GM12864 (cell line): ENCODE data around the gene DHRS1.
A peak's percentile ranks its signal among the peaks of the same experiment; 100 is the strongest.
"Not testable (repeated sequence)": the region's sequence is repeated elsewhere in the genome, so short reads cannot be mapped to it uniquely, and the experiment has no call there.

Experiments used
- DNase-seq: peaks from one replicate; pipeline ENCODE4 v3.0.0-alpha.2; 2011; ENCODE audit warnings: low read depth
- H3K4me3 ChIP-seq: 2 replicates; pipeline ENCODE4 v1.5.1; 2011; ENCODE audit warnings: mild to moderate bottlenecking, low read depth, low read length, control low read depth
- TF ChIP-seq, protein P1 (sequence below): IDR thresholded peaks from 2 replicates; pipeline ENCODE4 v1.5.1; 2011; ENCODE audit warnings: low read depth, mild to moderate bottlenecking, moderate library complexity, low read length, control low read depth, inconsistent platforms; ENCODE audit errors: missing control alignments

DHRS1 gene

DNA sequence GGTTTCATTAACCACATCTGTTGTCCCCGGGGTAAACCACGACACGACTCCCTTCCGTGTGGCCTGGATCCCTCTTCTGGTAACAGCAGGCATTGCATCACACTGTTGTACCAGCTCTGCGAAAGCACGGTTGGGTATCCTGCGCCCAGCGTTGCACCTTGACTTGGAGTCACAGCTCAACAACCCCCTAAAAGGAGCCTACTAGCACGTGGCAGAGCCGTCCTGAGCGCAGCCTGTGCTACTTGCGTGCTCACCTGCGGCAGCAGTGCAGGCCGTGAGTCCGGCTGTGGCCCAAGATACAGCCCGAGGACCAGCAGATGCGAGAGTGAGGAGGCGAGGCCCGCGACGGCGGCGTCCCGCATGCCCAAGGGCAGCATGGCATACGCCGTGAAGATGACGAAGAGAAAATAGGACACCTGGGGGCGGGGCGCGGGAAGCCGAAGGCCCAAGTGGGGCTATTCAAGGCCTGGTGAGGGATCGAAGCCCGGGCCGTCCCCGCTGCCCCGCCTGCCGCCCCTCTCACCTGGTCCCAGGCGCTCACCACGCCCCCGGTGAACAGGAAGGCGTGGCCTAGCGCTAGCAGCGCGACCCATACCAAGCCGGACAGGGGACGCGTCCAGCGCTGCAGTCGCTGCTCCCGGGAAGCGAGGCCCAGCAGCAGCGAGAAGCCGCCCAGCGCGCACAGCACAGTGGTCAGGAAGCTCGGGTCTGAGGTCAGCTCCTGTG is 32.9 kb upstream of the DHRS1 start:
- peak overlapping the region; percentile 26 for H3K4me3 ChIP-seq
- peak; percentile 71 for DNase-seq
- TF ChIP-seq, protein P1, sequence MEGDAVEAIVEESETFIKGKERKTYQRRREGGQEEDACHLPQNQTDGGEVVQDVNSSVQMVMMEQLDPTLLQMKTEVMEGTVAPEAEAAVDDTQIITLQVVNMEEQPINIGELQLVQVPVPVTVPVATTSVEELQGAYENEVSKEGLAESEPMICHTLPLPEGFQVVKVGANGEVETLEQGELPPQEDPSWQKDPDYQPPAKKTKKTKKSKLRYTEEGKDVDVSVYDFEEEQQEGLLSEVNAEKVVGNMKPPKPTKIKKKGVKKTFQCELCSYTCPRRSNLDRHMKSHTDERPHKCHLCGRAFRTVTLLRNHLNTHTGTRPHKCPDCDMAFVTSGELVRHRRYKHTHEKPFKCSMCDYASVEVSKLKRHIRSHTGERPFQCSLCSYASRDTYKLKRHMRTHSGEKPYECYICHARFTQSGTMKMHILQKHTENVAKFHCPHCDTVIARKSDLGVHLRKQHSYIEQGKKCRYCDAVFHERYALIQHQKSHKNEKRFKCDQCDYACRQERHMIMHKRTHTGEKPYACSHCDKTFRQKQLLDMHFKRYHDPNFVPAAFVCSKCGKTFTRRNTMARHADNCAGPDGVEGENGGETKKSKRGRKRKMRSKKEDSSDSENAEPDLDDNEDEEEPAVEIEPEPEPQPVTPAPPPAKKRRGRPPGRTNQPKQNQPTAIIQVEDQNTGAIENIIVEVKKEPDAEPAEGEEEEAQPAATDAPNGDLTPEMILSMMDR = peak; percentile 90

DNA sequence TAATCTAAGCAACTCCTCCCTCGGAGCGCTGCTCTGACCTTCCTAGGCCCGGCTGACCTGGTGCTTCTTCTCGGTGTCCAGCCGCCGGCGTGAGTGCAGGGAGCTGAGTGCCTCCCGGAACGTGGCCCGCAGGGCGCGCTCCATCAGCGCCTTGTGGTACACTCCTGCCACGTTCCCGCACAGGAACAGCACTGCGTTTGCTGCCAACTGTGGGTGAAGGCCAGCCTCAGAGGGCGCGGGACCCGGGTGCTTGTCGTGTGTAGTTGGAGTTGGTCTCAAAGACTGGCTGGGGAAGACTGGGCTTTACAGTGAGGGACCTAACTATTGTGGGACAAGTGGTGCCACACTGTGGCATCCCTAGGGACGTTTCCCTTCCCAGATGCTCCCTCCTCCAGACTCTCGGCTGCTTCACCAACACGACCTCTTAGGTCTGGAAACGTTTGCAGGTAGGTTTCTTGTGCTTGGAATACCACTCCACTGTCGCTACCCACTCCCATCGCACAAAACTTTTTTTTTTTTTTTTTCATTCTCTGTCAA is 32.2 kb upstream of the DHRS1 start:
- DNase-seq = no peak
- no peak overlapping the region for H3K4me3 ChIP-seq
- TF ChIP-seq, protein P1 = no peak

DNA sequence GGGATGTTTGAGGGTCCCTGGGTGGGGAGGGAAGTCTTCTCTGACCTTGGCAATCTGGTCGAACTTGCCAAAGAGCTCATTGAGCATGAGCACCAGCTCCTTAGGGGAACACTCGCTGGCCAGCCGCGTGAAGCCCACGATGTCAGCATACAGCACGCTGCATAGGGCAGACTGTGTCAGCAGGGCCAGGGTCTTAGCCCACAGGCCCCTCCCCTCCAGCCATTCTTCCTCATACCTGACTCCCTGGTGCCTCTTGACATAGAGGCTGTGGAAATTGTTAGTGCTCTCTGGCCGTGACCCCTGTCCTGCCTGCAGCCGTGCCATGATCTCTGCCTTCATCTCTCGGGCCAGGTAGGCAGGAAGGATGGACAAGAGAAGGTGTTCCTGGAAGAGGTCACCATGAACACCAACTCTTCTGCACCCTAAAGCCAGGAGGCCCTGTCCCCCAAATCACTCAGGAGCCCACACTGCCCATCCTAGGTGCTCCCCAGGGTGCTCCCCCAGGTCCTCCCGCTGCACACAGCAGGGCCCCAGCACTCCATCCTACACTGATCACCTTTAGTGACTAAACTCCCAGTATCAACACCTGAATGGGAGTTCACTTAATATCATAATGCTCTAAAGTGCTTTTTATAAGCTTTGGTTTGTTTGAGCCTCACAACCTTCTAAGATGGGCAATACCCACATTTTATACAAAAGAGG is 31.5 kb upstream of the DHRS1 start:
- no peak overlapping the region for H3K4me3 ChIP-seq
- DNase-seq = no peak
- TF ChIP-seq, protein P1 = no peak

DNA sequence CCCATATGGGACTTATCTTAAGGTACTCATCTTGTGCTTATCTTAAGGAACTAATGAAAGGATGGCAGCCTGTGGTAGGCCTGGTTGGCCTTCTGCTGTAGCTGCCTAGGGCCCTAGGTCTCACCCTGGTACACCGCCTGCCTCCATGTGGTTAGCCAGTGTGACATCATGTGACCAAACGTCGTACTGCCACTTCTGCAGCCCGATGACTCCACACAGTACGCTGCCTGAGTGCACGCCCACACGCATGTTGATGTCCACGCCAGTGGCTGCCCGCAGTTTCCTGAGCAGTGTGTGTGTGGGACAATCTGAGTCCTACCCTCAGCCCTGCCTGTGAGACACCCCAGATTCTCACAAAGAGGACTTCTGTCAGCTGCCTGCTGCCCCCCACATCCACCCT is 30.2 kb upstream of the DHRS1 start:
- TF ChIP-seq, protein P1 = no peak
- no peak for DNase-seq
- H3K4me3 ChIP-seq = no peak overlapping the region

DNA sequence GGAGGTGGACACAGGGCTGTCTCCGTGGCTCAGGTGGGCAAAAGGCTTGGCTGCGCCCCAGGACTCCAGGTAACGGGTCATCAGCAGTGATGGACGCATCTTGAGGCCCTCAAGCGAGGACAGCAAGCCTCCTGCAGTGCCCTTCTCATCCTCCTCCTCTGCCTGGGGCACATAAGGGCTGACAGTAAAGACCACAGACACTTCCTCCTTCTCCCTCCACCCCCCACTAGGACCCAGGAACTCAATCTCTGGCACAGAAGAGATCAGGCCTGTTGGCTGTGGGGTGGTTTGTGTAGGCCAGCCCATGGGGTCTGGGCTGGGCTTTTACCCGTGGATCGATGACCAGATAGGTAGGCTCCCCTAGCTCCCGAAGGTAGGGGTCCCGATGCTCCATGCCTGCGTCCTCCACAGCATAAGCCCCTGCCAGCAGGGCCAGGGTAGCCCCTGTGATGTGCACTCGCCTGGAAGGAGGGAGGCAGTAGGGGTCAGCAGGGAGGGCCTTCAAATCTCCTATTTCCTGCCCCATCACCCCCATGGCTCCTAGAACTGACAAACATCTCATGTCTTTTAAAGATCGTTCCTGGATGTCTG is 29.6 kb upstream of the DHRS1 start:
- H3K4me3 ChIP-seq = no peak overlapping the region
- DNase-seq = no peak
- TF ChIP-seq, protein P1 = no peak

DNA sequence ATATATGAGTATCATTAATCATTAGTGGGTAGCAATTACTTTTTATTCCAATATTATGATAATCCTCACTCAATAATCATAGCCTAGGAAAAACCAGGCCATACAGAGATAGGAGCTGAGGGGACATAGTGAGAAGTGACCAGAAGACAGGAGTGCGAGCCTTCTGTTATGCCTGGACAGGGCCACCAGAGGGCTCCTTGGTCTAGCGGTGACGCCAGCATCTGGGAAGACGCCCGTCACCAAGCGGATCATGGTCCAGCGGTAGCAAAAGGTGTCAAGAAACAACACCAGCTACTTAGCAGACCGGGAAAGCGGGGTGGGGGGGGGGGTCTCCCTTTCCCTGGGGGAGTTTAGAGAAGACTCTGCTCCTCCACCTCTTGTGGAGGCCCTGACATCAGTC is 28.3 kb upstream of the DHRS1 start:
- not testable (repeated sequence) for H3K4me3 ChIP-seq, DNase-seq
- TF ChIP-seq, protein P1 = peak; percentile 43
